HG02678 (cell line): ENCODE measurements around the gene MSMO1.
A peak's percentile ranks its signal among the peaks of the same experiment; 100 is the strongest.
"Not testable (repeated sequence)": the region's sequence is repeated elsewhere in the genome, so short reads cannot be mapped to it uniquely, and the experiment has no call there.

ENCODE experiments used
- ATAC-seq: cut with Tn5 transposase; IDR thresholded peaks from one replicate; pipeline ENCODE4 v1.9.1; 2021; ENCODE audit warnings: mild to moderate bottlenecking, moderate library complexity; ENCODE audit not compliant: unreplicated experiment

MSMO1 gene

GRCh38 chr4:165324236-165324917 is 3.1 kb upstream of the MSMO1 start:
- no peak for ATAC-seq

DNA sequence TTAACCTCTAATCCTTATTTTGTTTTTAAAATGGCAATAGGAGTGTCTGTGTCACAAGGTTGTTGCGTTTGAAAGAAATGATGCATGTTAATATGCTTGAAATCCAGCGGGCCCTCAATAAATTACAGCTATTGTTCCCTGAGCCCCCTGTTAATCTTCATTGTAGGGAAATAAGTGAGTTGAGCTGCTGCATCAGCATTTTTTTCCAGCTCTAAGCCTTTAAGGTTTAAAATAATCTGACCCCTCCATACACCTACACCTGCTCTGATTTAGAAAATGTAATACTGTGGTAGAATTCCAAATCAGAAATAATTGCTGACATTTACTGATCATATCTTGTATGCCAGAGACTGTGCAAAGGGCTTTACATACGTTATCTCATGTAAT is 2.6 kb upstream of the MSMO1 start:
- ATAC-seq: no peak

DNA sequence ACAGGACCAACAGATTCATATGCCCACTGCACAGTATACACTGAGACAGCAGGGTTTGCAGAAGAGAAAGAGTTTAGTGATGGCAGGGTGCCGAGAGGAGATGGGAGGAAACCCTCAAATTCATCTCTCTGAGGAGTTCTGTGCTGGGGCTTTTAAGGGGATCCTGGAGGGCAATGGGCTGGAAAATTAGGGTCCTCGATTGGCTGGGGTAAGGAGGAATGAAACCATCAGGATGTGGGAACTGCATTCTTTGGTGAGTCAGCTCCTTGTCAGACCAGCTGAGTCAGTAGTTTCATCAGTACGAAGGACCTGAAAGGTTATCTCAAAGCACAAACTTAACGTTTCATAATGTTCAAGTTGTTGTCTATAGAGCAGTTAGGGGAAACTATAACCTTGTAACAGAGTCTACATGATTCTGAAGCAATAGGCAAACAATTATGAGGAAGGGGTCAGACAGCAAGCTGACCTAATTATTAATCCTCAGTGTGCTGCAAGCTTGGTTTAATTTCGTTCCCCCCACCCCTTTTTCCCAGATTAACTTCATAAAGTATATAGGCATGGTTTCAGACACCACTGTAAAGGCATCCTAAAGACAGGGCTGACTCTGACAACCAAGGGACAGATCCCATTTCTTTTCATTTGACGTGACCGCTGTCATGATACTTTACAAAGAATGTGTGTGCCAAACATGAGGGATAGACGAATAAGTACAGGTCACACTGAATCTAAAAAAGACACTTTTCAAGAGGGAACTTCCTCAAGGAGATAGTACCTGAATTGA is 1.5 kb upstream of the MSMO1 start:
- ATAC-seq: no peak

- ATAC-seq: no peak
Observed at GRCh38 chr4:165326831-165327210, 648 bp upstream of the MSMO1 start.

DNA sequence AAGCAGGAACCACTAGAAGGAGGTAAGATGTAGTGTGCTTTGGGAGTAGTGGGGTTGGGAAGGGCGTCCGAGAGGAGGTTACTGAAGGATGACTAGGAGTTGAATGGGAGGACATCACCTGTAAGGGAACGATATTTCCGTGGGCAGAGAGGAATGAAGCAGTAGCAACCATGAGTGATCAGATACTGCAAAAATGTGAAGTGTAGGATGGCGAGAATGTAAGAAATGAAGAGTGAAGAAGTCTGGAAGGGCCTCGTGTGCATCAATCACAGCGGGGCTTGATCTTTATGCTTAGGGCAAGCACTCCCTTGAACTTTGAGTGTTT is 594 bp downstream of the MSMO1 start:
- no peak for ATAC-seq

DNA sequence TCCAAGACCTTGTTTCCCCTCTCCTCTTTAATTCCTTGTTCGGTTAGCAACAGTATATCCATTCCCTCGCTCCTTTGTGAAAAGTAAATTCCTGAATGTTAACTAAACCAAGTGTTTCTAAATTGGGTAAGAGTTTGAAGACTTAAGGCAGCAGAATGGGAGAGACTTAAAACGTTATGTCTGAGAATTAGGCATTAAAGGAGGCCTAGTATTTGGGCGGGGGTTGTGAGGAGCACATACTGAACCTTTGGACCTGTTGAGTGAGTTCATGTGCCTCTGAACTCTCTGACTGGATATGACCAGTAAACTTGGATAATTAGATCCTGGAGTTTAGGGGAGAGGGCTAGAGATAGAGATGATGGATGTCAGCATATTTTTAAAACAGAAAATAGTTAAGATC is 1.2 kb downstream of the MSMO1 start:
- no peak for ATAC-seq

DNA sequence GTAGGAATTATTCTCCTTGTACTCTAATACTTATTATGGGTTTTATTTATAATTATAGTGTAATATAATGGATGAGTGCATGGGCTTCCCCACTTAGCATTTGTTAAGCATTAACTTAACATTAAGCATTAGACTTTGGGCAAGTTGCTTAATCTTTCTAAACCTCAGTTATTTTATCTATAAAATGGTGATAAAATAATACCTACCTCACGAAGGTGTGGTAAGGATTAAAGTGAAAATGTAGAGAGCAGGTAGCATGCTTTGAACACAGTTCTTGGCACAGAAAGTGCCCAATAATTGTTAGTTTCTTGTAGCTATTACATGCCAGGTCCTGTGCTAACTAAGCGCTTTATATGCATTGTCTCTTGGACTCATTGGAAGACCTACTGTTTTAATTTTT is 2.6 kb downstream of the MSMO1 start:
- no peak for ATAC-seq

DNA sequence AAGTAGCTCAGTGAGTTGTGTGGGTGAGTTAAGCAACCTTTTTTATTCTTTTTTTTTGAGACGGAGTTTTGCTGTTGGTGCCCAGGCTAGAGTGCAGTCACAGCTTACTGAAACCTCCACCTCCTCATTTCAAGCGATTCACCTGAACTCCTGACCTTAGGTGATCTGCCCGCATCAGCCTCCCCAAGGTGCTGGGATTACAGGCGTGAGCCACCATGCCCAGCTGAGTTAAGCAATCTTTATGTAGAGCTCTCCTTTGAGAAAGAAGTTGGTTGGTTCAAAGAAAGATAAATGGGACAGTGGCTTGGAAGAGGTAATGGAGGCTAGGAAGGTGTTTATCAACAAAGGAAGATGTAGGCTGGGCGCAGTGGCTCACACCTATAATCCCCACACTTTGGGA is 3.2 kb downstream of the MSMO1 start:
- no peak for ATAC-seq

DNA sequence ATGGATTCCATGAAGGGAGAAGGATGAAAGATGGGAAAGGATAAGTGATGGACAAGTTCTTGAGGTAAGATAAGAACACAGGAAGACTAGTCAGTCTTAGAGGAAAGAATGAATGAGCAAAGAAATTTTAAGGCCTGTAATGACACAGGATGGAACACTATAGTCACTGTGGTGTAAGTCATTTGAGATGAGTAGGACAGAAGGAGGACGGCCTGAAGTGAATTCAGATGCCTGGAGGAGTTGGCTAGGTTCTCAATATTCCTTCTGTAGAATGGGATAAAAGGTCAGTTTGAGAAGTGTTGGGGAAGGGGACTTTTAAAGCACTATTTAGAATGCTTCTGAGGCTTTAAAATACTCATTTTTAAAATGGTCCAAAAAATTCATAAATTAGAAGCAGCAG is 3.9 kb downstream of the MSMO1 start:
- no peak for ATAC-seq

DNA sequence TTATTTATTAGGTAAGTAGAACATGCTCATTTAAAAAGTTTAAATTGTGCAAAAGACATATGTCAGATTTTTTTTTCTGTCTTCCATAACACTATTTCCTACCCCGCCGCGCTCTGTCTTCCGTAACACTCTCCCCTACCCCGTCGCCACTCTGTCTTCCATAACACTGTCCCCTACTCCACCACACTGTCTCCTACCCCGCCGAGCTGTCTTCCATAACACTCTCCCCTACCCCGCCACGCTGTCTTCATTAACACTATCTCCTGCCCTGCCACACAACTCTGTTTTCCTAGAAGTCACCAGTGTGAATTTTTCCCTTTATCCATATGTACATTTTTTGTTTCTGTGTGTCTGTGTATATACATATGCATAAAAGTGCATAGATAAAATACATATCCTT is 4.4 kb downstream of the MSMO1 start:
- no peak for ATAC-seq

GRCh38 chr4:165332502-165332901 is 5.0 kb downstream of the MSMO1 start:
- no peak for ATAC-seq

- no peak for ATAC-seq
Observed at GRCh38 chr4:165335163-165335703, 7.8 kb downstream of the MSMO1 start.

GRCh38 chr4:165336743-165337142 is 9.3 kb downstream of the MSMO1 start:
- no peak for ATAC-seq

DNA sequence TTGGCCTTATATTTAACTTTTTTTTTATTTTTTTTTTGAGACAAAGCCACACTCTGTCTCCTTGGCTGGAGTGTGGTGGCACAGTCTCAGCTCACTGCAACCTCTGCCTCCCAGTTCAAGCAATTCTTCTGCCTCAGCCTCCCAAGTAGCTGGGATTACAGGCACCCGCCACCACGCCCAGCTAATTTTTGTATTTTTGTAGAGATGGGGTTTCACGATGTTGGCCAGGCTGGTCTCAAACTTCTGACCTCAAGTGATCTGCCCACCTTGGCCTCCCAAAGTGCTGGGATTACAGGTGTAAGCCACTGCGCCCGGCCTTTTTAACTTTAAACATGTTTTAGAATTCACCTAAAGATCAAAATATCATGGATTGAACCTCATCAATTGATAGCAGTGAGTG is 14.9 kb downstream of the MSMO1 start:
- ATAC-seq: not testable (repeated sequence)

DNA sequence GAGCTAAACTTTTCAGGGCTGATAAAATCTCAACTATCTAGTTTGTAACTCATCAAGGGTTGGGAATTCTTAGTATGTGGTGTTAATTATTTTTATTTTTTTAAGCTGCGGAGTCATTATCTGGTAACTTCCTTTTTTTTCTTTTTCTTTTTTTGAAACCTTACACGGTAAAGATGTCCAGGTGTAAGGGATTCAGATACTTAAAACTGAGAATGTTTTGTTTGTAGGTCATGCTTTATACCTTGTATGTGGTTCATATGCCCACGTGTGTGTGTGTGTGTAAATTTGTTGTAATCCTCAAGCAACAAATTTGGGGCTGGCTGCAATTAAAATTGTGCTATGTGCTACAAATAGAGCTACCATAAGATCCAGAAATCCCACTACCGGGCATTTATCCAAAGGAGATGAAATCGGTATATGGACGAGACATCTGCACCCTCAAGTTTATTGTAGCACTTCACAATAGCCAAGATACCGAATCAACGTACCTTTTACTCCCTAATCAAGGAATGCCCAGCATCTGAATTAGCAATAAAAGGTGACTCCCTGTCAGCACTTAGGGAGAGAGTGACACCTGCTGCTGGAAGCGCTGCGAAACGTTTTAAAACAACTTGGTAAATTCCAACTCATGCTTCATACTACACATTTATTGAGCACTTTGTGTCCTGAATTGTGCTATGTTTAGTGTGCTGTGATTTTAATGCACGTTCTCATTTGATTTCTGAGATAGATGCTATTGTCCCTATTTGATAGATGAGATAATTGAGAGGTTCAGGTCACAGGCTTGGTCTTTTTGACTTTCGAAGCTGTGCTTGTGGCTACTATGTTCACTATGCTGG is 16.1 kb downstream of the MSMO1 start:
- ATAC-seq: peak; percentile 38

DNA sequence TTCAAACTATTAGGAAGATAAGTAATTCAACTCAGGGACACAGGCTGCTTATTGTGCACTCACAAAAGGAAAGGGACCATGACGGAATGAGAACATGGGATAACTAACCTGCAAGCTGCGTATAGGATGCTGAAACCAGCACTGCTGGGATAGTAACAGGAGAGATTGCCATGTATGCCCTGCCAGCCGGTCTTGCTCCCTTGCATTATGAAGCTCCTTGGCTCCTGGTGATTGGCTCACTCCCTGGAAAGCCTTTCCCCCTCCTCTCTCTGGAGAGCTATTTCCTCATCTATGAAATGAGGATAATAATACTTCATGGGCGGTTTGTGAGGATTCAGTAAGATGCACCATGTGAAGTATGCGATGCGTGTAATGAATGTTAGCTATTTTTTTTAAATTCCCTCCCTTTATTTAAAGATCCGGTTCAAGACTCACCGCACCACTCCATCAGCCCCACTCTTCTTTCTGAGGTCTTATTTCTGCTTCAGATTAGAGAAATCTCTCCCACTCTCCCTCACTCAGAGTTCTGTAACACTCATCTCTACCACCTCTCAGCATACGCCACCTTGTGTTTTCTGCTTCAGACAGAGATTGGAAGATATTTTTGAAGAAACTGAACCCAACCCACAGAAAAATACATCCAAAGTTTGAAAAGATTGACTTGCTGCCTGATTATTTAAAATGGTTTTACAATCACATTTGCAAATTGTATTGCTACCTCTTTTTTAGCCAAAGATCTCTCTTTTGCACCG is 18.4 kb downstream of the MSMO1 start:
- ATAC-seq: no peak

DNA sequence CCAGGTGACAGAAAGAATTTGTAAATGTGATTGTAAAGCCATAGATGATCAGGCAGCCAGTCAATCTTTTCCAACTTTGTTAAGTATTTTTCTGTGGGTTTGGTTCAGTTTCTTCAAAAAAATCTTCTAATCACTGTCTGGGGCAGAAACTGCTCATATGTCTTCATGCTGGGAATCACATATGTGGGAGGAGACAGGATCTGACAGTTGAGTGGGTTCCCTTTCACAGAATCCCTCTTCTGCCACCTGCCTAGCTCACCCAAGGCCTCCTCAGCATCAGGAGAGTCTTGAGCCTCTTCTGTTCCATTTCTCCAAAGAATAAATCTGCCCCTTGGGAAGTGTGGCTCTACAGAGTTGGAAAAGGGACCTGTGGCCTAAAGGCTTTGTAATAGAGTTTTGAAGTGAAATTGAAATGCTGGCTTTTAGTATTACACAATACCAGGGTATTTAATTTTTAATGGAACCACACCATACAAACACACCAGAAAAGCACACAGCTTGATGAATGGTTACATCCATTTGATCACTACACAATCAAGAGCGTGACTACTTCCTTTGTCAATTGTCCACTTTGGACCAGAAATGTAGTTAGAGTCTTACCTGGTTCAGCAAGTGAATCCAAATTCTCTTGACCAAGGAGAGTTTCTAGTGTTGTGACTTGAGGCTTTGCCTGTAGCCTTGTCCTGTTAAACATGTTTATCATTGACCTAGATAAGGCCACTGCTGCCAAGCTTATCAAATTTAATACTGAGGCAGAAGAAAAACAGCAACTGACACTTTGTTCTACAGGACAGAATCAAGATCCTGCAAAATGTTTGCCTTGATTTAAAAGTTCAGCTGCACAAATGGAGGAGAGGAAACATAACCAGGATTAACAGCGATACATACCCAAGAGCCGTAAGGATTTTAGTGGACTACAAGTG is 20.4 kb downstream of the MSMO1 start:
- no peak for ATAC-seq

- ATAC-seq: no peak
Observed at GRCh38 chr4:165351359-165352130, 24.1 kb downstream of the MSMO1 start.

DNA sequence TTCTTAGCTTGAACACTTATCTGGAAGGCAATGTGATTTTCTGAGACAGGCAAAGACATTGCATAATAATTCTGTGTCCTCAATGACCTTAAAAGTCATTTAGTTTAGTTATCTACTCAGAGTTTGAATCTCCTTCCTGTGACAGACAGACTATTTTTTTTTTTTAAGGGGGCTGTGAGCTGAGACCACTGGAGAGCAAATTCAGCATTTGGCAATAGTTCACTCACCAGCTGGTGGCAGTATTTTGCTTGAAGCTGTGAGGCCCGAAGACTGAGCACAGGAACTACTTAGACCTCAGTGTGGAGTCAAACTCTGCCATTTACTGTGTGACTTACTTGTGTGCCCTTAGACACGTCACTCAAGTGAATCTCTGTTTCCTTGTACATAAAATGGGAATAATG is 28.4 kb downstream of the MSMO1 start:
- ATAC-seq: peak; percentile 48
